HG03095 (cell line): ENCODE measurements around the gene EMILIN2.
A peak's percentile ranks its signal among the peaks of the same experiment; 100 is the strongest.
"Not testable (repeated sequence)": the region's sequence is repeated elsewhere in the genome, so short reads cannot be mapped to it uniquely, and the experiment has no call there.

Experiments used
- ATAC-seq: cut with Tn5 transposase; IDR thresholded peaks from one replicate; pipeline ENCODE4 v1.9.1; 2021; ENCODE audit warnings: moderate library complexity; ENCODE audit not compliant: unreplicated experiment

EMILIN2 gene

GRCh38 chr18:2846636-2847316 is at the start of gene EMILIN2:
Gene EMILIN2, plus strand, starts transcription at chr18:2847006. Its CDS starts 183 bp downstream, at chr18:2847189.
- ATAC-seq, result peak; percentile 42

- peak; percentile 61 for ATAC-seq
Measured at GRCh38 chr18:2797951-2798350, 48.9 kb upstream of the EMILIN2 start.

GRCh38 chr18:2799369-2799768 is 47.4 kb upstream of the EMILIN2 start:
- ATAC-seq, result no peak

- no peak for ATAC-seq
Measured at GRCh38 chr18:2805970-2806943, 40.5 kb upstream of the EMILIN2 start.

DNA sequence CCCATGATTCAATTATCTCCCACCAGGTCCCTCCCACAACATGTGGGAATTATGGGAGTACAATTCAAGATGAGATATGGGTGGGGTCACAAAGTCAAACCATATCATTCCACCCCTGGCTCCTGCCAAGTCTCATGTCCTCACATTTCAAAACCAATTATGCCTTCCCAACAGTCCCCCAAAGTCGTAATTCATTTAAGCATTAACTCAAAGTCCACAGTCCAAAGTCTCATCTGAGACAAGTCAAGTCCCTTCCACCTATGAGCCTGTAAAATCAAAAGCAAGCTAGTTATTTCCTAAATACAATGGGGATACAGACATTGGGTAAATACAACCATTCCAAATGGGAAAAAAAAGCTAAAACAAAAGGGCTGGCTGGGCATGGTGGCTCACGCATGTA is 38.2 kb upstream of the EMILIN2 start:
- ATAC-seq, result not testable (repeated sequence)

GRCh38 chr18:2809666-2810183 is 37.1 kb upstream of the EMILIN2 start:
- ATAC-seq, result not testable (repeated sequence)

GRCh38 chr18:2811416-2811815 is 35.4 kb upstream of the EMILIN2 start:
- ATAC-seq, result no peak

DNA sequence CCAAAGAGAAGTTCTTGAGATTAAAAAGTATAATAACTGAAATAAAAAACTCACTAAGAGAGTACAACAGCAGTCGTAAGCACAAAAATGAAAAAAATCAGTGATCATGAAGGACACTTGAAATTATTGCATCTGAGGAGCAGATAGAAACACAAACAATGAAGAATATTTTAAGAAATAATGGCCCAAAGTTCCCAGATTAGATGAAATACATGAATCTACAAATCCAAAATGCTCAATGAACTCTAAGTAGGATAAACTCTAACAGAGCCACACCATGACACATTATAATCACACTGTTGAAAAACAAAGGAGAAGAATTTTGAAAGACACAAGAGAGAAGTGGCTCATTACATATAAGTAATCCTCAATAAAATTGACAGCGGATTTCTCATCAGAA is 31.9 kb upstream of the EMILIN2 start:
- ATAC-seq, result no peak

GRCh38 chr18:2818281-2818680 is 28.5 kb upstream of the EMILIN2 start:
- no peak for ATAC-seq

- ATAC-seq, result no peak
Measured at GRCh38 chr18:2821695-2822094, 25.1 kb upstream of the EMILIN2 start.

DNA sequence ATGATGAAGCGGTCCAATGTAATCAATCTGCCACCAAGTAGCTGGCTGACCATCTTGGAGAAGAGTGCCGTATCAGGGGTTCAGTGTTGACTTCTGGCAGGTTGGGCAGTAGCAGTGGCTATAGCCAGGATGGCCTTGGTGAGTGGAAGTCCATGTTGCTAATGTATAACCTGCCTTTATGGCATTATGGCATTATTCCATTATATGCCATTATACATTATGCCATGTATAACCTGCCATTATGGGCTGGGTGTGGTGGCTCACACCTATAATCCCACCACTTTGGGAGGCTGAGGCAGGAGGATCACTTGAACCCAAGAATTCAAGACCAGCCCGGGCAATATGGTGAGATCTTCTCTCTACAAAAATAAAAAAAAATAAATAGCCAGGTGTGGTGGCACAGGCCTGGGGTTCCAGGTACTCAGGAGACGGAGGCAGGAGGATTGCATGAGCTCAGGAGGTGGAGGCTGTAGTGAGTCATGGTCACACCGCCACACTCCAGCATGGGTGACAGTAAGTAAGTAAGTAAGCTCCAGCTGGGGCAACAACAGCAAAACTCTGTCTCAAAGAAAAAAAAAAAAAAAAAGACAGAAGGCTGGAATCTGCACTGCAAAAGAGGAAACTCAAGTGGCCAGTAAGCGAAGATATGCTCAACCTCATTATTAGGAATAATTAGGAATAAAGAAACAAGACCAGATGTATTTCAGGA is 24.4 kb upstream of the EMILIN2 start:
- ATAC-seq, result no peak

- no peak for ATAC-seq
Measured at GRCh38 chr18:2823202-2823601, 23.6 kb upstream of the EMILIN2 start.

DNA sequence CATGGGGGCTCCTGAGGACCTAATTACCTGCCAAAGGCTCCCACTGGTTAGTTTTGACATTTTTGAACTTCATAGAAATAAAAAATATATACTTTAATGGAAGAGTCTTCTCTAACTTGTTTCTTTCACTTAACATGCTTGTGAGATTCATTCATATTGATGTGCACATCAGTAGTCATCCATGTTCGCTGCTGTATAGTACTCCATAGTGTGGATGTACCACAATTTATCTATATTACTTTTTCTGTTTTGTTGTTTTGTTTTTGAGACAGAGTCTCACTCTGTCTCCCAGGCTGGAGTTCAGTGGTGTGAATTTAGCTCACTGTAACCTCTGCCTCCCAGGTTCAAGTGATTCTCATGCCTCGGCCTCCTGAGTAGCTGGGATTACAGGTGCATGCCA is 22.8 kb upstream of the EMILIN2 start:
- ATAC-seq, result no peak

GRCh38 chr18:2824865-2825264 is 21.9 kb upstream of the EMILIN2 start:
- no peak for ATAC-seq

DNA sequence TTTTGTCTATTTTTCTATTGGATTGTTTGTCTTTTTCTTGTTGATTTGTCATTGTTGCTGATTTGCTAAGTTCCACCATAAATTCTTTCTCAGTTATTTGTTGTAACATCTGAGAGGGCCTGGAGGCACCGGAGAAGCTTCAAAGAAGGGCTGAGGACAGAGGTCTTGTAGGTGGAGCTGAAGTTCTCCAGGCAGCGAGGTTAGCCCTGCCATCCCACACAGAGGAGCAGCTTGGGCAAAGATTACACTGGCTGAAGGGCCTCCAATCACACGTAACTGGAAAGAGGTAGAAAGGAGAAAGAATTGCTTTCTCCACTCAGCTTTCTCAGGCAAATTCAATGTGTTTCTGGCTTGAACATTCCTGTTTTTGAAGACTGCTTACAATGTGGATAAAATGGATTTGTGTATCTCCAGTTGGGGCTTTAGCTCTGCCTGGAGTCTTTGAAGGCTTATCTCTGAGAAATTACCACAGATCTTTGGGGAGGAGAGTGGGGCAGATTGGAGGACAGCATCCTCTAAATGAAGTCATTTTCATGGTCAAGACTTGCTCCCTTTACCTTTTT is 21.1 kb upstream of the EMILIN2 start:
- no peak for ATAC-seq

DNA sequence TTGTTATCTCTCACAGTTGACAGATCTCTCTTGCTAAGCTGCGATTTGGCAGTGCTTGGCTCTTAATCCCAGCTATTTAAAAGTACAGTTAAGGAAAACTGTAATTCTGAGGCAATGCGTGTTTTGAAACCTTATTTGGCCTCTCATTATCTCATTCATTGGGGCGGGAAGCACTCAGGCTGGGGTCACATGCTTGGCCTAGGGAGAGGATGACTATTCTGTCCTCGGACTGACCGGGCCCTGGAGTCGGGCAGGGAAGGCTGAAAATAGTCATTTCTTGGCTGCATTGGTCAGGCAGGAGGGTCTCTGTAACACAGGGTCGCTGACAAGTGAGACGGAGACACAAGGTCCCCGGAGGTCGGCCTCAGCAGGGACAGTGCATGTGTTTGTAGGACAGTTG is 20.2 kb upstream of the EMILIN2 start:
- ATAC-seq, result no peak

- ATAC-seq, result no peak
Measured at GRCh38 chr18:2827061-2827460, 19.7 kb upstream of the EMILIN2 start.

- ATAC-seq, result not testable (repeated sequence)
Measured at GRCh38 chr18:2836118-2836517, 10.7 kb upstream of the EMILIN2 start.

DNA sequence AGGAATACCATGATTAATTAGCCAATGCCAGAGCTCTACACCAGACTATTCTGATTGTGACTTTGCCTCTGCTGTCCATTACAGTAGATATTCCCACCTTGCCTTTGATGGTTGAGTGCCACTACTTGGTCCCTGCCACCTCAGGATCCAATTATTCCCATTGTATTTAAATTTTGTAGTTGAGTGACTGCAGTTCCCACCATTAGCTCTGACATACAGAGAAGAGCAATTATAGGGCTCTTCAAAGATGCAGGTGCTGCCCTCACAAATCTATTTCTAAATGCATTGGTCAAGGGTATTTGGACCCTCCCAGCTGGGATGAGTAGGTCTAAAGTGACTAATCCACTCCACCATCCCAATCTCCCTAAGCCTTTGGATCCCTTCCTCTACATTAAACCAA is 9.5 kb upstream of the EMILIN2 start:
- ATAC-seq, result not testable (repeated sequence)

DNA sequence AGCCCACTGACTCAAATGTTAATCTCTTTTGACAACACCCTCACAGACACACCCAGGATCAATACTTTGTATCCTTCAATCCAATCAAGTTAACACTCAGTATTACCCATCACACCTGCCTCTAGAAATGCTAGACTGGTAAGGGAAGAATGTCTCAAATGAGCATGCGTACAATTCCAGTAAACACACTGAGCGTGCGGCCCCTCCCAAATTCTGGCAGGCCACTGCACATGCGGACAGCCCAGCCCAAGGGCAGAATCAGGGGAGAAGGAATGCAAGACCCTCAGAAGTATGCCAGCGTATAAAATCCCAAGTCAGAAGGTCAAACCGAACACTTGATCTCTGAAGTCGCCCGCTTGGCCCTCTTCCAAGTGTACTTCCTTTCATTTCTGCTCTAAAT is 7.6 kb upstream of the EMILIN2 start:
- no peak for ATAC-seq

DNA sequence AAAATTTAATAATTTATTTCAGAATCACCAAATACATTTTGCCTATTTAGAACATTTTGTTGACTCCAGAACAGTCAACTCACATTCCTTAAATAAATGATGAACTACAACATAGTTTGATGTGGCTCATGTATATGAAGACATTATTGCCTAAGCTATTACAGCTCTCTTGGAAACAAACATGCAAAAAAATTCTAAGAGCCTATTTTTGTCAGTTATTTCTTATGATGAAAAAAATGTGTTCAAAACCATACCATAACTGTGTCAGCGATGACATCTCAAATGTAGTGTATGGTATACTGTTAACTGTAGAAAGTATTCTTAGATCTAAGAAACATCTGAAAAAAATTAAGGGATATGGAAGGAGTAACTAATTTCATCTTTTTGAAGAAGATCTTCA is 6.3 kb upstream of the EMILIN2 start:
- ATAC-seq, result no peak
